Testis (tissue), 2 donors: ENCODE measurements around the gene CELSR3.

Experiments
- CTCF ChIP-seq, 3 experiments: fragments of 450-650 bp in 2 of 3; fragments of 200-600 bp in 1 of 3; sonication (generic) in 1 of 3; IDR thresholded peaks; one replicate each; pipeline ENCODE4 v1.5.1; 2016 to 2019; ENCODE audit warnings: antibody characterized with exemption in 3 of 3, mild to moderate bottlenecking in 2 of 3, moderate library complexity in 1 of 3
- POLR2A ChIP-seq: fragments of 450-650 bp; IDR thresholded peaks from one replicate; pipeline ENCODE4 v1.6.1; 2017; ENCODE audit warnings: antibody characterized with exemption, mild to moderate bottlenecking, moderate library complexity

- no peak for TF ChIP-seq CTCF (IDR thresholded peaks at IDR 0.05)
- no peak for TF ChIP-seq POLR2A
Measured at GRCh38 chr3:48595526-48596121, 67.1 kb downstream of the CELSR3 start.
